ENCODE measurements around the gene HABP4. TPM values are rescaled to one million over a fixed set of nuclear protein-coding genes. Genes with fewer than 3 reads are reported as not detected.

Gene HABP4
- total and polyA plus RNA-seq, 9 of the 15 experiments (the other 6 are each of a cell fraction or from before 2014, with no cell fraction given), result 0.38 to 2.4 (median 1.9) TPM

GRCh38 chr9:96420468-96421219 is 29.3 kb upstream of the HABP4 start (continued):
- TF ChIP-seq TEAD1 (CRISPR knock-in tag; IDR thresholded peaks at IDR 0.05) (peak in 1 of 2 experiments; percentile 99; a peak in 2 of 4 replicates), ZNF830 (CRISPR knock-in tag; IDR thresholded peaks at IDR 0.05) (peak; percentile 98), CTCF (IDR thresholded peaks at IDR 0.05 in 2 of 3, conservative IDR thresholded peaks at IDR 0.05 in 1 of 3; ENCODE audit: insufficient read depth in 2 of 3, low read depth in 1 of 3, low read length in 3 of 3) (no peak), ZNF431 (CRISPR knock-in tag; IDR thresholded peaks at IDR 0.05) (no peak), MIER1 (IDR thresholded peaks at IDR 0.05; ENCODE audit: low read depth) (no peak), ZNF512 (tag; IDR thresholded peaks at IDR 0.05) (no peak), ZNF408 (CRISPR knock-in tag; IDR thresholded peaks at IDR 0.05; ENCODE audit: low read depth) (no peak), ZNF583 (CRISPR knock-in tag; IDR thresholded peaks at IDR 0.05) (peak; percentile 99), PTRF (tag; IDR thresholded peaks at IDR 0.05) (peak; percentile 99), MXI1 (IDR thresholded peaks at IDR 0.05; ENCODE audit: low read depth, low read length) (0 out of 2 replicates have a peak, but pooled peaks have one; percentile 60), XRCC3 (IDR thresholded peaks at IDR 0.05) (no peak), ARNT (IDR thresholded peaks at IDR 0.05) (no peak), HBP1 (CRISPR knock-in tag; IDR thresholded peaks at IDR 0.05) (peak; percentile 98), PYGO2 (tag; IDR thresholded peaks at IDR 0.05) (peak; percentile 98), ZNF407 (IDR thresholded peaks at IDR 0.05; ENCODE audit: low read depth) (no peak)
